Vagina (tissue), 2 donors: Measurements from ENCODE around the gene CCDC63.
A peak's percentile ranks its signal among the peaks of the same experiment; 100 is the strongest.

Source experiments
- CTCF ChIP-seq, 3 experiments: fragments of 450-650 bp in 2 of 3; fragments of 200-600 bp in 1 of 3; sonication (generic) in 1 of 3; IDR thresholded peaks; one replicate each; pipeline ENCODE4 v1.5.1; 2017 to 2019; ENCODE audit warnings: antibody characterized with exemption in 3 of 3, mild to moderate bottlenecking in 2 of 3, moderate library complexity in 2 of 3
- POLR2A ChIP-seq, 2 donors: fragments of 450-650 bp; IDR thresholded peaks; one replicate each; pipeline ENCODE4 v1.6.1; 2017; ENCODE audit warnings: antibody characterized with exemption in 2 of 2, mild to moderate bottlenecking in 2 of 2, moderate library complexity in 2 of 2

DNA sequence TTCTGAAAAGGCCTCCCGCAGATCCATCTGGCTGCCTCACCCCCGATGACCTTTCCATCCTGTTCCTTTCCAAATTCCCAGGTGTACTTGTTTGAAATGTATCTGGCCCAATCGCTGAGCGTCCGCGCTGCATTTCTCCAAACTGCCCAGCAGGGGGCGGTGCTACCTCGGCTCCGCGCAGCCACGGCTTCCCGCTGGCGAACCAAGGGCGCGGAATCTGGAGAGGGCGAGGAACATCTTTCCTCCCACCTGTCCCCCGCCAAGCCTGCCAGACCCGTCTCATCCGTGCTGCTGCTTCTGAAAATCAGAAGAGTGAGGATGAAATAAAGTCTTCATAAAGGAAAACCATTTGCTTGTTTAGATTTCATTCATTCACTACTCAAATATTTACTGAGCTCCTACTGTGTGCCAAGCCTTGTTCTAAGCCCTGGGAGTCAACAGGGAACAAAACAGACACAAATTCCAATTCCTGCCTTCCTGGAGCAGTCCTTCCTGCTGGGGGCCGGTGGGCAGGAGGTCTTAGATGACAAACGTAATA lies 90.4 kb downstream of the CCDC63 start:
- TF ChIP-seq POLR2A (IDR thresholded peaks at IDR 0.05) = no peak
- TF ChIP-seq CTCF (IDR thresholded peaks at IDR 0.05) = peak; percentile 62 to 77 (median 65)
